ENCODE results near the gene DSCAM.
A peak's percentile ranks its signal among the peaks of the same experiment; 100 is the strongest.

The DSCAM gene

DNA sequence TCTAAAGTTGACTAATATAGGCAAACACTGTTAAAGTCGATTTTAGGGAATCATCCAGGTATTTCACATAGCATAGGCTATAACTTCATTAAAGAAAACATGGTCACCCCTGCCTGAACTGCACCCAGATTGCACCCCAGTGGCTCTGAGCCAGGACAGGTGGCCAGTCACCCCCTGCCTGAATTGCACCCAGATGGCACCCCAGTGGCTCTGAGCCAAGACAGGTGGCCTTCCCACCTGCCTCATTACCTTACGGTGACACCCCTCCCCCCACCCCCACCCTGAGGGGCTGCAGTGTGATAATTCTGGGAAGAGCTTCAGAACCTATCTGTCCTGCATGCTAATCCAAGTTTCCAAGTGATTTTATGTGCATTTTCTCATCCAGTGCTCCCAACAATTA lies 78.9 kb downstream of the DSCAM start:
- DNase-seq, result no peak

DNA sequence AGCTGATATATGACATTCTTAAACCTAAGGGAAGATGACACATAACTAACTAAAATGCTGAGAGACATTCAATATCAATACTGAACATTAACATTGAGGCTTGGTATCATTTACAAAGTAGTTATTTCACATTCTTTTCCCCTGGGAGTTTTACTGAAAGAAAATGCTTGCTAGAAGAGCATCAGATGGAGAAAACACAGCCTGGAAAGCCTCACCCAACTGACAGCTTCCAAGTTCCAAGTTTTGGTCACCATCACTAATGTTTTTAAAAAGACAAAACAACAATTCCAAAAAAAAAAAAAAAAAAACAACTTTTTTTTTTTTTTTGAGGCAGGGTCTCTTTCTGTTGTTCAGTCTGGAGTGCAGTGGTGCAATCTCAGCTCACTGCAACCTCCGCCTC lies 80.6 kb downstream of the DSCAM start:
- DNase-seq, result no peak

DNA sequence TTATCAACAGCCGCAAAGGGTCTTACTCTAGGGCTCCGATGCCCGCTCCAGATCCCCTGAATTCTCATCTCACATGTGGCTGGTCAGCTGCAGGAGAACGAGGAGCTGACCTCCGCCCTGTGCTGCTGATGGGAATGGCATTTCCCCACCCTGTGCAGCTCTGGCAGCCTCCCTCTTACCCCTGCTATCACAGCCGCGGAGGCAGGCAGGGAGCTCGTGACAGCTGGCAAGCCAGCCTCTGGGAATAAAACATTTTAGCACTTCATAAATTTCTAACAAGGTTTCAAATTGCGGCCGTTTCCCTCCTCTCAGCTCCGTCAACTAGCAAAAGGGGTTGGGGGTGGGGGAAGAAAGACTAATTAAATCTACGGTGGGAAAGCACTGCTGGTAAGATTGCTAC lies 81.1 kb downstream of the DSCAM start:
- DNase-seq, result no peak

DNA sequence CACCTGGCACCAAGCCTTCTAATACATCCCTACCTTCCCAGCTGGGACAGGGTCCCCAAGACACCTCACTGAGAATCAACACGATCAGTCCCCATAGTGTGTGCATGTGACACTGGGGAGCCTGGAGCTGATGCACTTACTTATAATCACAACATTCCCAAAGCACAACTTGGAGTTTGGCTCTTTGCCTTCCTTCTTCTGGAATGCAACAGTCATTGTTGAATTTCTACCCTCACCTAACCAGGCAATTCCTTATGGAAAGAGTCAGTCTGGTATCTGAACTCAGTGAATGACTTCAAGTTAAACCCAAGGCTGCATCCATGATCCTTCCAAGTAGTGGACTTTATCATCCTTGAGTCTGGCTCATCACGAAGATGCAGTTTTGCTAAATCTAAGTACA lies 86.1 kb downstream of the DSCAM start:
- no peak for DNase-seq

DNA sequence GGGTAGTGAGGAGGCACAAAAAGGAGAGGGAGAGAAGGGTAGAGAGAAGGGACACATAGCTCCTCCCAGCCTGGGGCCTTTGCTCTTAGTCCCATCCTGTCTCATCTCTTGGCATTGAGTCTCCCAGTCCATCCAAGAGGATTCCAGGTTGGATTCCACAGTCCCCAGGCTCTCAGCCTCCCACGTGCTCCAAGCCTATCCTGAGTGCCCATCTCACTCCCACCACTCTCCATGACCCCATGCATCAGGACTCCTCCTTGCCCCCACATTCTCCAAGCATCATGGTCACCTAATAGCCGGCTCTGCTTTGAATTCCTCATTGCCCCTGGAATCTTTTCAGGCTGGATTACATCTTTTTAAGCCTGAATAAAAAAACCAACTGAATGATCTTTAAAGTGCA lies 87.9 kb downstream of the DSCAM start:
- DNase-seq, result no peak

DNA sequence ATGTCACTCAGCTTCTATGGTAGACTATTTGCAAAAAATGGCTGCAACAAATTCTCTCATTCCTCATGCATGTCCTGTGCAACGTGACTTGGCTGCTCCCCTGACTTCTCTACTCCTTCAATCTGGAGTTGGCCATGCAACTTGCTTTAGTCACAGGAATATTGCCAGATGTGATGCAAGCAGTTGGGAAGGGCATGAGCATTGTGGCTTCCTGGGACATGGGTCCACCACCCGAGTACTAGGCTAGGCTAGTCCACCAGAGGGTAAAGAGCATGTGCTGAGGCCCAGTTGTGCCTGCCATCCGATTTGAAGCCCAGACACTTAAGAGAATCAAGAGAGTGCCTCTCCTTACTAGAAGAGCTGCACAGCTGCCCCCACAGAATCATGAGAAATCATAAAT lies 89.6 kb downstream of the DSCAM start:
- DNase-seq, result no peak

DNA sequence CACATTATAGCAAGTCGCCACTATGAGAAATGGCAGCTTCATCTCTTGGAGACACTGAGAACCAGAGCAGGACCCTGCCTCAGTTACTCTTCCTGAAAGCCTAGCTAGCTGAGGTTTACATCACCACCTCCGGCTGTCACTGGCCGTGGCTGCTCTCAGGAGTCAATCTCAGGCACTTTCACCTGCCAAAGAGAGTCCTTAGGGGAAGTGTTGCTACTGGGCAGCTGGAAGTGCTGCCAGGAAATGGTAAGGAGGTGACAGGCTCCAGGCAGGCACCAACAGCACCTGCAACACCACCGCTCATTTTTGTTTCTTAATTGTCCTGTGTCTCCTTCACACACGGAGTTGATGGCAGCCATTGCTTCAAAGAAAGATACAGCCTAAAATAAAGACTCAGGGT lies 92.5 kb downstream of the DSCAM start:
- DNase-seq, result peak; percentile 18

DNA sequence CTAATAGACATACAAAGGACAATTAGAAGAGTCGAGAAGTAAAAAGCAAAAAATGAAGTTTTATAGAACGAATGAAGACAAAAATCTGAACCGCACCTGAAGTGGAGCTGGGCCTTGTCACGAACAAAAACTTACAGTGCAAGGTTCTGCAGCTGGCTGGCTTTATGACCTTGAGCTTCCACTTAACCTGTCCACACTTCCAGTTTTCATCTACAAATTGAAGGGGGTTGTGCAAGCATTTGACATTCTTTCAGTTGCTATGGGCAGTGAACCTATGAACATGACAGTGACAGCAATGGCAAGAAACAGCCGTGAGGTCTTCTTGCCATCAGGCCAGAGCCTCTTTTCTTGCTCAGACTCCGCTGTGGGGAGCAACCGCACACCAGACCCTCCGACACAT lies 93.2 kb downstream of the DSCAM start:
- no peak for DNase-seq

DNA sequence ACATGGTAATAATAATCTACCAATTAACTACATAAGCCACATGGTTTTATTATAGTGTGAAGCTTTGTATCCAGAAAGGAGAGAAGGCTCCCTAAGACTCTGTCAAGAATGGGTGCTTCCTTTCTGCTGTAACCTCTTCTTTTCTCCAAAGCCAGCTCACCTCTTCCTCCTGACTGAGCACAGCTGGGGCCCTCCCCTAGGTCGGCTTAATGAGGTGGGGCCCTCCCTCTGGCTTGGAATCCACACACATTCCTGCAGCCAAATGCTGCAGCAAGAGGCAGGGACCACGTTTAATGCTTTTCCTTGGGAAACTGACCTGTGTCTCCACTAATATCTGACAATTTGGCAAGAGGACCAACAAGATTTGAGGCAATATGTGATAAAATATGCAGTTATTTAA lies 94.8 kb downstream of the DSCAM start:
- DNase-seq, result no peak

DNA sequence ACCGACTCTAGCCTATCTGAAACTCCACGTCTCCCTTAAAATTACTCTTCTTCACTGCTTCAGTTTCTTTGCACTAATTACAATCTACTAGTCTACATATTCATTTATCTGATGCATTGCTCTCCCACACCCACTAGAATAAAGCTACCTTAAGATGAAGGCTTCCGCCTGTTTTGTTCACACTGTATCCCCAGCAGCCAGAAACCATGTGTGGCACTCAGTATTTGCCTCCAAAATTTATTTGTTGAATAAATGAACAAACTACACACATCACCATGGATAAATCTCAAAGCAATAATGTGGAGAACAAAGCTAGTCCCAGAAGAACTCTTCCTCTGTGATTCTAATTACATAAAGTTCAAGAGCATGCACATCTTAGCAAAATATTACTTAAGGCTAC lies 95.7 kb downstream of the DSCAM start:
- no peak for DNase-seq

DNA sequence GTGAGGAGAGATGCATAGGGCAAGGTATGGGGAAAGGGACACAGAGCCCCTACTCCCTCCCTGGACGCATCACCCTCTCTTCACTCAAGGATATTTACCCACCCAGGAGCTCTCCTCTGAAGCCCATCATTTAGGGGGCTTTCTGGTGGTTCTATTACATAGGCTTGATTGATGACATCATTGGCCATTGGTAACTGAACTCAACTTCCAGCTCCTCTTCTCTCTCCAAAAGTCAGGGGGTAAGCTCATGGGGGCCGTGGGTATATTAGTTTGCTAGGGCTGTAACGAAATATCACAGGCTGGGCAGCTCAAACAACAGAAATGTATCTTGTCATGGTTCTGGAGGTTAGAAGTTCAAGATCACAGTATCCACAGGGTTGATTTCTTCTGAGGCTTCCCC lies 110.8 kb downstream of the DSCAM start:
- no peak for DNase-seq

DNA sequence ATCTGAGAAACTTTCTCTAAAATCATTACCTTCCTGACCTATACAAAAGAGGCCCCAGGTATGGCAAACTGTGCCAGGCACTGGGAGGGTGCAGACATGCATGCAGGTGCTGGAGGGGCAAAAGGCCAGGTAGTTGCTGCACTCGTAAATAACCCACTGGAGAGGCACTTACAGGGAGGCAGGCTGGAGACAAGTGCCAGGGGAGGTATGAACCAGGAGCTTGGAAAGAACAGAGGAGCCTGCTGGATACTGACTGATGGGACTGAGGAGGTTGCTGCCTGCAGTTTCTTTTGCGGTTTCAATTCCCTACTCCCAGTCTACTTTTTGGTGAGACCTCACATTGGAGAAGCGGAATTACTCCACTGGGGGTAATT lies 113.9 kb downstream of the DSCAM start:
- DNase-seq, result peak; percentile 52

DNA sequence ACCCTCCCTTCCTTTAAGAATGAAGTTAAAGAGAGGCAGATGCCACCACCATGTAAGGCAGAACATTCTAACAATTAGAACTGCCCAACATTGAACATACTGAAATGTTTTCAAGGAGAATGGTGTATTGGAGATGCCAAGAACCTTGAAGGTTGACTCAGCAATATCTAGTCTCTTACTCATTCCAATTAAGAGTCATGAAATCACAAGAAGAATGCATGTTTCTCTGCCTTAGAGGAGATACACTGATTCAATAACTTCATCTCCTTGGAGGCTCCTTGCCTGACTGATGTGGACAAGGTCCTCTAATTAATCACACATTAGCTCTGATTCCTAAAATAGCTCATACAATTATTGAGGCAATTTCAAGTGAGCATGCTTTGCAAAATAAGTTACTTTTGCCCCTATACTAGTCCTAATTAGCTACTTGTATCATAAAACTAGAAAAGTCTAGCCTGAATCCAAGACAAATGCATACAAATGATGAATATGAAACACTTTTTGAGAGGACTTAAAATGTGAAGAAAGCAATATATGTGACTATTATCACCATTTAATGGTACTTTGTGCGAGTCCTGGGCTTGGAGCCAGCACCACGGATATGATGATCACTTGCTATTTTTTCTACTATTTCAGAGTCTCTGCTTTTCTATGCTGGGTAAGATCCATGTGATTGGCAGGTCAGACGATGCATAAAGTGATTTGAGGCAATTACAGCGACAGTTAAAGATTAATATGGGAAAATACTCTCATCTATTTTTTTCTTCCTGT lies 114.5 kb downstream of the DSCAM start:
- DNase-seq, result no peak

DNA sequence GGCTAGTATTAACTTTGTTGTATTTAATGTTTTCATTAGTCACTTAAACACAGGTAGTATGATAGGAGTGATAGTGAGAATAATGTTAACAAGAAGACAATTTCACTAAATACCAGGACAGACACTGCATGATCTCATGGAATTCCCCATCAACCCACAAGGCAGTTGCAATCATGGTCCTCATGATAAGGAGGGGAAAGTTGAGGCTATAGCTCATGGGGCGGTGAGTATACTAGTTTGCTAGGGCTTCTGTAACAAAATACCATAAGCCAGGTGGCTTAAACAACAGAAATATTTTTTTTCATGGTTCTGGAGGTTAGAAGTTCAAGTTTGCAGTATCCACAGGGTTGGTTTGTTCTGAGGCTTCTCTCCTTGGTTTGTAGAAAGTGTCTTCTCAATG lies 115.8 kb downstream of the DSCAM start:
- no peak for DNase-seq

DNA sequence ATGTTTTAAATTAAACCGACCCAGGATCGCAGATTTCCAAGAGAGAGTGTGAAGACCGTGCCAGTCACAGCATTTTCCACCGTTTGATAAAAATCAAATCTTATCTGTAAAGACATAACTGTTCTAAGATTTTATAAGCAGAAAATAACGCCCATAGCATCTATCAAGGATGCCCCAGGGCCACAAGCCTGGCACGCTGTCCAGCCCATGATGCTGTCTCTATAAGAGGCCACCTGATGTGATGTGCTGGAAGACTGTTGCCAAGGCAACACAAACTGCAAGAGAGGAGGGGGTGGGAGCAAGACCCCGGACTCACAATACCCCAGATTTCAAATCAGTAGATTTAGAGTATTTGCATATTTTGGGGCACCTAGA lies 116.5 kb downstream of the DSCAM start:
- DNase-seq, result no peak

DNA sequence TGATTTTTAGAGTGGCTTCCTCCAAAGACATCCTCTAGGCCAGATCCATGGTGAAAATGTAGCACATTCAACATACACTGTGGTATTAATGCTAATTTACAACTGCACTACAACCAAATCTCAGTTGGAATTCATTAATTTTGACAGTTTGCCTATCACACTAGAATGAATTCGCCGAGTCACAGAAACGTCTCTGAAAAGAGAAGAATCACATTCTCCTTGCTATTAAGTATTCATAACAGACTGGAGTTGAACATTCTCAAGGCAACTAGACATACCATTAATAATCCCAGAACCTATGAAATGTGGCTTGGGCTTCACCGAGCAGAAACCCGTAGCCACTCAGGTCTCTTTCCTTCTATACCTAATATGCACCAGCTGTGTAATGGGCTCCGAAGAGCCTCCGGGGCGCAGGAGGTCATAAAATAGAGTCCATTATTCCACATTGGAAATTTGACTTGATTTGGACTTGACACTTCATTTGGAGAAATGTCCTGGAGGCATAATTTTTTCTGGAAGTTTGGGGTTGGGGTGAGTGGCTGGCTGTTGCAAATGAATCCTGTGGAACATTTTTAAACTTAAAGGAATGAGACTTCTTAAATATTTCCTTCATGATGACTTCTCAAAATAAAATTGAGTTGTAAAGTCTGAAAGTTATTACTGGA lies 117.1 kb downstream of the DSCAM start:
- no peak for DNase-seq

DNA sequence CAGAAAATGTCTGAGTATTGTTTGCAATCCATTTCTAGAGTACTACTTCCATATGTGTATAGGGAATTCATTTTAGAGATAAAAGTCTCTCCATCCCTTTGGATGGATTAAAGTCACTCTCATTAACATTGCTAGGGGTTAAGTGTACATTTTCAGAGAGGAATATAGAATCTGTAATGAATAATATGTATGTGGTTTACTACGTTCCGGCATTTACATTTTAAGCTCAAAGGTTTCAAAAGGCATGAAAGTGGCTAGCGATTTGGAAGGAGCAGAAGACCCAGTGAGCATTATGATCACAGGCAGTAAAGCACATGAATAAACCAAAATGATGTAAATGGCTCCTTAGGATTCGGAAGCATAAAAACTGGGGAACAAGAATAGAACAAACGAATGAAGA lies 123.0 kb downstream of the DSCAM start:
- DNase-seq, result no peak

DNA sequence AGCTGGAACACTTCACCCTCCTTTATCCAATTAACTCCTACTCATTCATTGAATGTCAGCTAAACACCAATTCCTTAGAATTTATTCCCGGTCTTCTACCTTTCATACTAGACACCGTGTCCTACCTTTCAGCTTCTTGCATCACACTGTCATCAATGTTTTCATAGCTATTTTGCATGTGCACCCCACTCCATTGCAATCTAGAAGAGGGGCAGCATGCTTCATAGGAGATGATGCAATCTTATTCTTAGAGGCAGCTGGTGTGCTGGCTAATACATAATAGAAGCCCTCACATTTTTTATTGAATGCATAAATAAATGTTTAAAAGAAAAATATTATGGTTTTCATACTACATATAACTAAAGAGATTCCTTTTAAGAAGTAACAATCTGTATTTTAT lies 123.6 kb downstream of the DSCAM start:
- no peak for DNase-seq

DNA sequence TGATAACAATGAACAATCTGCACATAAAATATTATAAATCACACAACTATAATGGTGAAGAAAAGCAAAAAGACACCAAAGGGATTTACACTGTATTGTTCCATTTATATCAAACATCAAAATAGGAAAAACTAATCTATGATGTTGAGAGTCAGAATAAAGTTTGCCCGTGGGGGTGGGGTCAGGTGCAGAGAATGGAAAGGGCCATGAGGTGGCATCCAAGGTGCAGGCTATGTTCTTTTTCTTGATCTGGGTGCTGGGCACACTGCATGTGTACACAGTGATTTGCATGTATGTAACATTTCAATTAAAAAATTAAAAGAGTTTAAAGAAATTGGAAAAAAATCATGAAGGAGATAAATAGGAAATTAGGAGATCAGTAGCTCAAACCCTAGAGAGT lies 127.3 kb downstream of the DSCAM start:
- DNase-seq, result no peak

DNA sequence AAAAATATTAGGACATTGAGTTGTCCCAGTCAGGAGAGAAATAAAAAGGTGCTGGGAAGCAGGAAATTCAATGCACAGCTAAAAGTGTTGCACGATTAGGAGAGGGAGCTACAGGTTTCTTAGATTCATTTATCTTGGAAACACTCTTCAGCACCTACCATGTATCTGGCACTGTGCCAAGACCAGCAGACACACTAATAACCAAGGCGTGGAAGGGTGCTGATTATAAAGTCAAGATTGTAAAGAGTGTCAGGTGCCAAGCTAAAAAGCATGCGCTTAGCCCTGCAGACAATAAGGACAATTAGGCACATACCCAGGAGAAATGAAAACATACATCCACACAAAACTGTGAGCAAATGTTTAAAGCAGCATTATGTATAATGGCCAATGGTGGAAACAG lies 129.9 kb downstream of the DSCAM start:
- peak; percentile 43 for DNase-seq

DNA sequence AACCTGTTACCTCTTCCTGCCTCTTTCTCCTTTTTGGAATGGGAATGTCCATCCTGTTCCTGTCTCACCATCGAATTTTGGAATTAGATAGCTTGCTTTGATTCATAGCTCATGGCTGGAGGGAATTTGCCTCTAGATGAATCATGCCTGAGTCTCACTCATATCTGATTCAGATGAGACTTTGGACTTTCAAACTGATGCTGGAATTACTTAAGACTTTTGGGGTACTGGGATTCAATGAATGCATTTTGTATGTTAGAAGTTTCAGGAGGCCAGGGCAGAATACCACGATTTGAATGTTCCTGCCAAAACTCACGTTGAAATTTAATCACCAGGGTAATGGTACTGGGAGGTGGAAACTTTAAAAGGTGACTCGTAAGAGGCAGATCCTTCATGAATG lies 132.4 kb downstream of the DSCAM start:
- no peak for DNase-seq

DNA sequence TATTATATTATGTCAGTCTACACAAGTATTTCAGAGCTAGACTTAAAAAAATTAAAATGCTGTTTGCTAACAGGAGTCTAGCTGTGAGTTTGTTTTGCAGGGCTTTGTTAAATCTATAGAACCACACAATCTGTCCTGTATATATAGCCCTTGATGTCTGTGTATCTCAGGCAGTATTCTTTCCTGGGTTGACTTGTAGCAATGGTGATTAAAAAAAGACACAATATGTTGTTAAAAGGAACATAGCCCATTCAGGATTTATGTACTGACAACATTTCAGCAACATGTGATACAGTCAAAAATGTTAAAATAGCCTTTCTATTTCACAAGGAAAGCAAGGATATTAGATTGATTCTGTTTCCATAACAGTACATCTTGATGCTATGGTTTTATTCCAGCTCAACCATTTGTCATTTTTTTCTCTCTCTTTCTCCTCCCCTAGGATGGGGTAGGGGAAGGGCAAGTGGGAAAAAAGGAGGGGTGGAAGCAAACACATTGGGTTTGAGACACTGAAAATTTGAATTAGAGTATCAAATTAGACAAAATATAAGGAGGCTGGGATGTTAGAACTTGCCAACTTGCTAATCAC lies 139.2 kb downstream of the DSCAM start:
- no peak for DNase-seq

DNA sequence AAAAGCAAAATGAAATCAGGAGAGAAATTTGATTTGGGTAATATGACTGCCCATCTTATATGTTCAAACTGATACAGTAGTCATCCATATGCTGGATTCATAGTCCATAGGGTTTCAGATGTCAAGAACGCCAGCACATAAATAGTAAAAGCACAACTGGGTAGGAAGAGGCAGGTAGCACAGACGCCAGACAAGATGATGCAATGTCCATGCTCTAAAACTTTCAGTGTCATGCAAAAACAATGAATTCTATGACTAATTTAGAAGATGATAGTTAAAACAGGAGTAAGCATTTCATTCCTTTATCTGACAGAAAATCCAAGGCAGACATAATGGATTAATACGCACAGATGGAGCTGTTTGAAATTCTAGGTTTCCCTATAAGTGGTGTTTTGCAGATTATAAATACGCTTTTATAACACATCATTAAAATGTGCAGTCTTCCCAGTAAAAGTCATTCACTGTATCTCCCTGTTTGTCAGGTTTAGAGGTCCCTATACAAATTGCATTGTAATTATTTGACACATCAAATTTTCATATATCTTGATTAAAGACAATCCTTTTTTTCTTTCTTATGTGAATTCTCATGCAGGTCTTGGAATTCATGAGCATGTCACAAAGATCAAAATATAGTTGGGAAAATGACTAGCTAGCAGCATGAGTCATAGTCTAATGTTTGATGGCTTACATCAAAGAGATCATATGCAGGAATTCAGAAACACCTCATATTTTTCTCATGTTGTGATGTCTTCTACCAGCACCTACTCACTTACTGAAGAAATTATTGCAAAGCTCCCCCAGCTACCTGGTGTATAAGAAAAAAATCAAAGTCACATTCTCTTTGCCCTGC lies 139.9 kb downstream of the DSCAM start:
- DNase-seq, result no peak

DNA sequence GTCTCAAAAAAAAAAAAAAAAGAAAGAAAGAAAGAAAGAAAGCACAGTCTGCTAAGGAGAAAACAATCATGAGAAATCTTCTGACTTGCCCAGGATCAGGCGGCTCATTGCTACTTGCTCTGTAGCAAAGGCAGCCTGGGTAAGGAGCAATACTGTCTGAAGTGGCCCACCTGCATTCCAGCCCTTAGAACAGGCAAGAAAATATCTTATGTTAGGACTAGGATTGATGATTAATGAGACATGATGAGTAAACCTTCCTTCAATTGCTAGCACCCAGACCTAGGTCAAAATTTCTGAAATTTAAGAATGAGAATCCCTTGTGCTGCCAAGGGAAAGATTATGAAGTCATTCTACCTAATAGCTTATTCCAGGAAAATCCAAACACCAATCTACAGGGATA lies 140.8 kb downstream of the DSCAM start:
- DNase-seq, result no peak

Measured in NCI-H510A treated with DMSO at 0.1 percent for 48 hours (cell line).